Mucosa of descending colon (tissue), 3 donors: Measurements from ENCODE around the gene SLC18A2. TPM values are rescaled to one million over a fixed set of nuclear protein-coding genes. Genes with fewer than 3 reads are reported as not detected.

Experiments
- ATAC-seq: fragments of 200-7000 bp; cut with Tn5 transposase; one replicate; pipeline ENCODE4 v1.9.1; 2020; ENCODE audit warnings: mild to moderate bottlenecking, moderate library complexity
- DNase-seq, 3 donors: peaks; one replicate each; pipeline ENCODE4 v3.0.0-alpha.2; 2020
- H3K36me3 ChIP-seq: fragments of 200-600 bp; one replicate; pipeline ENCODE4 v1.8.0; 2021; ENCODE audit warnings: low read depth, mild to moderate bottlenecking
- H3K4me1 ChIP-seq: fragments of 200-600 bp; one replicate; pipeline ENCODE4 v1.8.0; 2021; ENCODE audit warnings: low read depth, mild to moderate bottlenecking
- H3K4me3 ChIP-seq: fragments of 200-600 bp; one replicate; pipeline ENCODE4 v1.8.0; 2021; ENCODE audit warnings: mild to moderate bottlenecking
- H3K9me3 ChIP-seq: fragments of 200-600 bp; one replicate; pipeline ENCODE4 v1.8.0; 2021; ENCODE audit warnings: mild to moderate bottlenecking
- intact Hi-C, 2 donors: fragments of 100-400 bp; cut with DNase I in 1 of 2; cut with micrococcal nuclease in 1 of 2; formaldehyde crosslinking; loops; one replicate each; pipeline versions ENCODE4 v1.11.0 to v1.11.1; 2022; cut with DNase I, micrococcal nuclease
- total RNA-seq, 3 donors: library from RNA; stranded (reverse); fragmentation: NEBNext Ultra II Directional in 2 of 3; extraction: Animal tissue kit (Norgen Biotek cat#: 25700) in 2 of 3; gene quantifications; one replicate each; pipeline versions ENCODE4 v1.2.1 to v1.2.4, GENCODE V29; 2021 to 2023
- TF ChIP-seq, protein P1 (sequence below): fragments of 200-600 bp; IDR thresholded peaks from one replicate; pipeline ENCODE4 v1.8.0; 2022; ENCODE audit warnings: antibody characterized with exemption, mild to moderate bottlenecking
- donor health status: DM: no; HTN: no; CAD: no; lungs with moderate emphysema.
- donor health status: DM: no; HTN: no; CAD: no.
- donor health status: DM: no; HTN: yes; CAD: no.

The SLC18A2 gene
- total RNA-seq, 3 donors from 2014 or later: 0.29 to 1.9 (median 1.6) TPM

DNA sequence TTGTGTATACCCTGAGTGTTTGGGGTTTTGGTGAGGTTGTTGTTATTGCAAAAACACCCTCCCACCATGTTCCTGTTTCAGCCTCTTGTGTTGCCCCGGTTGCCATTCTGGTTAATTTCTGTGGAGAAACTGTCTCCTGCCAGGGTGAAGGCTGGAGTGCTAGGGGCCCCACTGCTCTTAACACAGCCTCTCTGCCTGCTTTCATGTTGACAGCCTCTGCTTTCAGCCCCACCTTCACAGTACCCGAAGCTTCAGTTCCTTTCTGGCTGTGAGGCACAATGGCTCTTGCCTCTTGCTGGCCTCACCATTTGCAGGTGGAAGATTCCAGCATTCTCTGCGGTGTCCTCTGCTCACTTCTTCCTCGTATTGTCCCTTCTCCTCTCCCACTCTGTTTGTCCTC lies 19.2 kb downstream of the SLC18A2 start:
- DNase-seq (no peak), ATAC-seq (no peak)
- H3K36me3 ChIP-seq: no peaks in the 10 kb centered on the region
- no peaks in the 10 kb centered on the region for H3K9me3 ChIP-seq
- H3K4me3 ChIP-seq: no peak overlapping the region
- TF ChIP-seq, protein P1, sequence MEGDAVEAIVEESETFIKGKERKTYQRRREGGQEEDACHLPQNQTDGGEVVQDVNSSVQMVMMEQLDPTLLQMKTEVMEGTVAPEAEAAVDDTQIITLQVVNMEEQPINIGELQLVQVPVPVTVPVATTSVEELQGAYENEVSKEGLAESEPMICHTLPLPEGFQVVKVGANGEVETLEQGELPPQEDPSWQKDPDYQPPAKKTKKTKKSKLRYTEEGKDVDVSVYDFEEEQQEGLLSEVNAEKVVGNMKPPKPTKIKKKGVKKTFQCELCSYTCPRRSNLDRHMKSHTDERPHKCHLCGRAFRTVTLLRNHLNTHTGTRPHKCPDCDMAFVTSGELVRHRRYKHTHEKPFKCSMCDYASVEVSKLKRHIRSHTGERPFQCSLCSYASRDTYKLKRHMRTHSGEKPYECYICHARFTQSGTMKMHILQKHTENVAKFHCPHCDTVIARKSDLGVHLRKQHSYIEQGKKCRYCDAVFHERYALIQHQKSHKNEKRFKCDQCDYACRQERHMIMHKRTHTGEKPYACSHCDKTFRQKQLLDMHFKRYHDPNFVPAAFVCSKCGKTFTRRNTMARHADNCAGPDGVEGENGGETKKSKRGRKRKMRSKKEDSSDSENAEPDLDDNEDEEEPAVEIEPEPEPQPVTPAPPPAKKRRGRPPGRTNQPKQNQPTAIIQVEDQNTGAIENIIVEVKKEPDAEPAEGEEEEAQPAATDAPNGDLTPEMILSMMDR: no peak
- intact Hi-C loops: no loop called here
- H3K4me1 ChIP-seq: no peaks in the 10 kb centered on the region

DNA sequence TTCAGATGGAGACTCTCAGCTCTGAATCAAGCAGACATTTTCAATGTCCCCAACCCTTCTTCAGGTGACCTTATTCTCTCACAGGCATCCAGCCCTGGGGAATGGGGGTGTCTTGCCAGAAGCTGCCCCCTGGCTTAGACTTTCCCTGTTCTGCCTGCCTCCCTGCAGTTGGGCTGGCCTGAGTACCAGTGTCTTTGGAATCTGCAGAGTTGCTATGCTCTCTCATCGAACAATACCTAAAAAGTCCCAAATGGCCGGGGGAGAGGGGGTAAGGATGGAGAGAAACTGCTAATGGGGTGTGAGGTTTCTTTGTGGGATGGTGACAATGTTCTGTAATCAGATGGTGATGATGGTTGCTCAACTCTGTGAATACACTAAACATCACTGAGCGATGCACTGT lies 20.6 kb downstream of the SLC18A2 start:
- TF ChIP-seq, protein P1: no peak

DNA sequence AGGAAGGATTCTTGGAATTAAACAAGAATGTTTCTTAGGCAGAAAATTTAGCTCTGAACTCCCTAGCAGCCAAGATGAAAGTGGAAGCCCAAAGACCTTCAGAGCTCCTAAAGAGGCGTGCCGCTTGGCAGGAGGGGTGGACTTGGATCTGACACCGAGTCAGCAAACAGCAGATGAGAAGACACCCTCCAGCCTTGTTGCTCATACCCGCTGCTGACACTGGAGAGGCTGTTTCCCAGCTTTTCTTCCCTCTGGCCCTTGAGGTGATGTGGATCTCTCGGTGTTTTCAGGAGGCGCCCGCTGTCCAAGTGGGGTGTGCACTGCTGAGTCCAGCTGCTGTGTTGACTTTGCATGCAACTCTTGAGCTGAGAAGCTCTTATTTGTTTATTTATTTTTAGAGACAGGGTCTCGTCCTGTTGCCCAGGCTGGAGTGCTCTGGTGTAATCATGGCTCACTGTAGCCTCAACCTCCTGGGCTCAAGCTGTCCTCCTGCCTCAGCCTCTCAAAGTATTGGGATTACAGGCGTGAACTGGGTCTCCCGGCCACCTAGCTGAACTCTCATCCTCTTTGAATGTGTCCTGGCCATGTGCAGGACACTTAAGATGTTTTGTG lies 21.5 kb downstream of the SLC18A2 start:
- H3K36me3 ChIP-seq: no peaks in the 10 kb centered on the region
- no peak overlapping the region for H3K4me3 ChIP-seq
- intact Hi-C loops: no loop called here
- no peaks in the 10 kb centered on the region for H3K9me3 ChIP-seq
- no peak for ATAC-seq
- no peak for DNase-seq
- TF ChIP-seq, protein P1: no peak
- H3K4me1 ChIP-seq: no peaks in the 10 kb centered on the region

More for the DNA sequence above, 20.6 kb downstream of the SLC18A2 start:
- ATAC-seq (no peak), DNase-seq (no peak)
- intact Hi-C loops: no loop called here
- H3K4me3 ChIP-seq: no peak overlapping the region
- no peaks in the 10 kb centered on the region for H3K36me3 ChIP-seq
- no peaks in the 10 kb centered on the region for H3K9me3 ChIP-seq
- no peaks in the 10 kb centered on the region for H3K4me1 ChIP-seq

DNA sequence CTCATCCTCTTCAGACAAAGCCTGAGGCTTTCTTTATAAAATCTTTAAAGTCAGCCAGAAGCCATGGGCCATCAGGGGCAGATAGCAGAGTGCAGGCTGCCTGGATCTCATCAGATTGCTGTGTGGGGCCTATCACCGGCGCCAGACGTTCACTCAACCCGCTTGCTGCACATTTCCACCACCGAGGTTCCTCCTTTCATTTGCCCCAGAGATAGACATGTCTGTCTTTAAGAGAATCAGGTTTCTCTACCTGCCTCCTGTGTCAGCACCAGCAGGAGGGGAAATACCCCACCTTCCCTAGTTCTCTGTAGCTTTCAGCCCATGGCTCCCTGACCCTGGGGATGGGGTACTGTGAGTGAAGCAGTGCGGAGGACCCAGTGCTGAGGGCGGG lies 22.0 kb downstream of the SLC18A2 start:
- intact Hi-C loops: no loop called here
- Histone ChIP-seq H3K4me1 (no peaks in the 10 kb centered on the region), H3K4me3 (no peak overlapping the region), H3K36me3 (no peaks in the 10 kb centered on the region), H3K9me3 (no peaks in the 10 kb centered on the region)
- TF ChIP-seq, protein P1: no peak
- DNase-seq: no peak
- no peak for ATAC-seq

DNA sequence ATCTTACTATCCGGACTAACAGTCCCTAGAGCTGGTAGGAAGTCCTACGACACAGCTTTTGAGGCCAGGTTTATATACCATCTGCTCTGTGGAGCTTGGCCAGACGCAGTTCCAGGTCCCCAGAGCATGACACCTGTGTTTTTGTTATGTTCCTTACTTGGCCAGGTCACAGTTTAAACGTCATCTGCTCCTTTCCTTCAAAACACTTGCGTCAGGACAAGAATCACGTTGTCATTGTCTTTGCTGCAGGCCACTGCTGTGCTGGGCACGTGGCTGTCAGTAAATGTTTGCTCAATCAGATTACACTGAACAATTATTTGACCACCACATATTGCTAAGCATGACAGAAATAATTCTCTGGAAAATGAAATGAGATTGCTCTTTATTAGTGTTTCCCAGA lies 23.9 kb downstream of the SLC18A2 start:
- TF ChIP-seq, protein P1: no peak
- intact Hi-C loops: no loop called here
- DNase-seq (no peak), ATAC-seq (no peak)
- Histone ChIP-seq H3K4me3 (no peak overlapping the region), H3K9me3 (no peaks in the 10 kb centered on the region), H3K36me3 (no peaks in the 10 kb centered on the region), H3K4me1 (no peaks in the 10 kb centered on the region)

DNA sequence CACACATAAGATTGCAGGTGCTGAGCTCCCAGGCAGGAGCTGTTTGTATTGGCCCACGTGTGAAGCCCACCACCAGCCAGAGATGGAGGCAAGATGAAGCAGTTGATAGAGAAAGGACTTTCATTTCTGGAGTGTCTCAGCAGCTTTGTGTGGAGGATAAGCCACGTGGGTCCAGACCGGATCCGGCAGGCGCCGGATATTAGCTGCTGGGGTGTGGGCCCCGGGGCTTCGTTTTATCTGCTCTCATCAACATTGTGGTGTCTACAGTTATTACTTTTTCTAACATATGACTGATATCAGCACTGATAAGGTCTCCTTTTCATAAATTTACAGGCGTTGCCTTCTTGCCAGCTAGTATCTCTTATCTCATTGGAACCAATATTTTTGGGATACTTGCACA lies 25.5 kb downstream of the SLC18A2 start:
- Histone ChIP-seq H3K36me3 (no peaks in the 10 kb centered on the region), H3K4me1 (no peaks in the 10 kb centered on the region), H3K9me3 (no peaks in the 10 kb centered on the region), H3K4me3 (no peak overlapping the region)
- intact Hi-C loops: no loop called here
- ATAC-seq (no peak), DNase-seq (no peak)
- TF ChIP-seq, protein P1: no peak
